Erythroblast (primary cell): ENCODE results near the gene BET1L.

Experiments
- GATA1 ChIP-seq: IDR thresholded peaks from 2 replicates; pipeline ENCODE4 v1.6.1; 2011; ENCODE audit warnings: low read depth, mild to moderate bottlenecking, control low read depth, low read length, moderate library complexity
- POLR2A ChIP-seq: IDR thresholded peaks from 2 replicates; pipeline ENCODE4 v1.6.1; 2011; ENCODE audit warnings: mild to moderate bottlenecking, low read length

DNA sequence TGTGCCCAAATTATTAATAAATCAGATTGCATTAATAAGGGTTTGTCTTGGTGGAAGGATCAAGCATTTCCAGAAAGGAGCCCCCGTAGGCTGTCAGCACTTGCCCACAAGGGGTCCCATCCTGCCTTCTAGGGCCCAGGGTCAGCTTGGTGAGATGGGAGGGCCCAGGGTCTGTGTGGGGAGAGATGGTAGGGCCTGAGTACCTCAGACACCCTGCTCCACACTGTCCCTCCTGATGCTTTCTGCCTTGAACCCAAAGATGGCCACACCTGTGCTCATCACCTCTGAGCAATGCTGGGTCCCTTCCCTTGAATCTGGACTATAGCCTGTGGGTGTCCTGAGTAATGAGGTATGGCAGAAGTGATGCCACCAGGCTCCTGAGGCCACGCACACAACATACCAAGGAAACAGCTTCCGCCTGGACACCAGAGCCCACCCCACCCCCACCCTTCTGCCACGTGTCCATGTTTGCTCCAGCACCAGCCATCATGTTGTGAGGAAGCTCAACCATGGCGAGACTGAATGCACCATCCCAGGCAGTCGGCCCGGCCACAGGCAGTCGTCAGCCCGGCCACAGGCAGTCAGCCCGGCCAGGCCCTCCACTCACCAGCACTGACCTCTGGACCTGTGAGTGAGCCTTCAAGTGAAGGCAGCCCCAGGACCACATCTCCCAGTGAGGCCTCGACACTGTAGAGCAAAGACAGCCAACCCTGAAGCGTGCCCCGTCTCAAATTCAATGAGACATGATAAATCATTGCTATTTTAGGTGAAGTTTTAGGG lies 6.8 kb downstream of the BET1L start:
- TF ChIP-seq POLR2A (no peak), GATA1 (no peak)
